GM18520 (cell line): ENCODE measurements around the gene COQ5.

Source experiments
- ATAC-seq: cut with Tn5 transposase; IDR thresholded peaks from one replicate; pipeline ENCODE4 v1.9.1; 2021; ENCODE audit not compliant: unreplicated experiment

COQ5 gene

GRCh38 chr12:120457133-120457532 is 71.8 kb downstream of the COQ5 start:
- no peak for ATAC-seq

GRCh38 chr12:120455302-120455701 is 73.7 kb downstream of the COQ5 start:
- no peak for ATAC-seq

- ATAC-seq = no peak
Measured at GRCh38 chr12:120453977-120454376, 75.0 kb downstream of the COQ5 start.
